Naive thymus-derived CD4-positive, alpha-beta T cell (primary cell): Measurements from ENCODE around the gene NPAS3. TPM values are rescaled to one million over a fixed set of nuclear protein-coding genes. Genes with fewer than 3 reads are reported as not detected.

Experiments
- ATAC-seq: fragments of 150-1000 bp; cut with Tn5 transposase; 2 replicates; pipeline ENCODE4 v1.10.0; 2021; ENCODE audit warnings: mild to moderate bottlenecking, moderate library complexity
- CTCF ChIA-PET: fragments of 350-600 bp; sonication (Branson Sonifier 250); formaldehyde crosslinking; loops from one replicate; lab custom pipeline; 2021; ENCODE audit warnings: antibody characterized with exemption; lab: Charles Lee
- POLR2A ChIA-PET: fragments of 350-600 bp; sonication (Branson Sonifier 250); formaldehyde crosslinking; loops from one replicate; lab custom pipeline; 2021; ENCODE audit warnings: antibody characterized with exemption, inconsistent platforms; lab: Charles Lee
- DNase-seq, 9 donors: peaks; one replicate each; pipeline versions ENCODE4 v3.0.0 to v3.0.0-alpha.2; 2020 to 2022; ENCODE audit warnings: mixed read lengths in 1 of 9
- H3K27ac ChIP-seq: one replicate; pipeline ENCODE4 v1.7.0; 2013; ENCODE audit warnings: mild to moderate bottlenecking, low read depth, low read length, moderate library complexity
- H3K27me3 ChIP-seq, 2 donors: one replicate each; pipeline ENCODE4 v1.7.0; 2013; ENCODE audit warnings: low read length in 2 of 2, mild to moderate bottlenecking in 2 of 2, moderate library complexity in 2 of 2; ENCODE audit not compliant: control insufficient read depth in 2 of 2, insufficient read depth in 2 of 2
- H3K36me3 ChIP-seq, 3 experiments: 1 replicate in 2 of 3; 2 replicates in 1 of 3; pipeline ENCODE4 v1.7.0; 2013; ENCODE audit warnings: low read length in 3 of 3, mild to moderate bottlenecking in 3 of 3, moderate library complexity in 1 of 3; ENCODE audit not compliant: insufficient read depth in 3 of 3, control insufficient read depth in 2 of 3
- H3K4me1 ChIP-seq, 2 donors: one replicate each; pipeline ENCODE4 v1.7.0; 2013; ENCODE audit warnings: low read length in 2 of 2, mild to moderate bottlenecking in 2 of 2, moderate library complexity in 1 of 2; ENCODE audit not compliant: control insufficient read depth in 2 of 2, insufficient read depth in 2 of 2
- H3K4me3 ChIP-seq: 2 replicates; pipeline ENCODE4 v1.7.0; 2013; ENCODE audit warnings: mild to moderate bottlenecking, low read length
- H3K9me3 ChIP-seq, 3 experiments: 1 replicate in 2 of 3; 2 replicates in 1 of 3; pipeline ENCODE4 v1.7.0; 2013; ENCODE audit warnings: low read length in 3 of 3; ENCODE audit not compliant: control insufficient read depth in 2 of 3
- H3K27ac Mint-ChIP-seq, 9 donors: one replicate each; pipeline ENCODE4 v1.8.0; 2020 to 2022; ENCODE audit warnings: mixed read lengths in 9 of 9, mild to moderate bottlenecking in 8 of 9, moderate library complexity in 5 of 9, inconsistent platforms in 2 of 9
- H3K27me3 Mint-ChIP-seq, 5 donors: one replicate each; pipeline ENCODE4 v1.8.0; 2021 to 2022; ENCODE audit warnings: mixed read lengths in 5 of 5, mild to moderate bottlenecking in 1 of 5
- H3K36me3 Mint-ChIP-seq, 5 donors: one replicate each; pipeline ENCODE4 v1.8.0; 2020 to 2022; ENCODE audit warnings: mixed read lengths in 5 of 5, mild to moderate bottlenecking in 3 of 5, inconsistent platforms in 1 of 5
- H3K4me1 Mint-ChIP-seq, 7 donors: one replicate each; pipeline ENCODE4 v1.8.0; 2020 to 2022; ENCODE audit warnings: mixed read lengths in 7 of 7, mild to moderate bottlenecking in 3 of 7, inconsistent platforms in 1 of 7
- H3K4me3 Mint-ChIP-seq, 10 donors: one replicate each; pipeline ENCODE4 v1.8.0; 2020 to 2022; ENCODE audit warnings: mild to moderate bottlenecking in 10 of 10, mixed read lengths in 10 of 10, moderate library complexity in 6 of 10, inconsistent platforms in 2 of 10
- H3K9me3 Mint-ChIP-seq, 11 donors: one replicate each; pipeline ENCODE4 v1.8.0; 2020 to 2022; ENCODE audit warnings: mixed read lengths in 11 of 11, mild to moderate bottlenecking in 4 of 11, inconsistent platforms in 1 of 11, moderate library complexity in 1 of 11
- intact Hi-C, 2 donors: fragments of 100-400 bp; cut with micrococcal nuclease; formaldehyde crosslinking; loops; one replicate each; pipeline ENCODE4 v1.15.1; 2023
- polyA plus RNA-seq, 2 donors: library from polyadenylated mRNA; unstranded; fragments of 300-500 nt; fragmentation: Illumina TruSeq; gene quantifications; one replicate each; pipeline ENCODE4 v1.2.3, GENCODE V29; 2021
- total RNA-seq, 6 experiments: library from RNA in 5 of 6; stranded (reverse) in 5 of 6; gene quantifications; 1 replicate in 5 of 6; 2 replicates in 1 of 6; pipeline ENCODE4 v1.2.3 and lab custom pipeline; 2021 to 2026

Gene NPAS3
- total and polyA plus RNA-seq, 7 experiments from 2014 or later: not detected

- ChIA-PET POLR2A (no interaction called here), CTCF (no interaction called here)
- H3K27me3 Mint-ChIP-seq: no peaks in the 10 kb centered on the region
- Histone ChIP-seq H3K27ac (no peak overlapping the region), H3K4me3 (no peak overlapping the region), H3K36me3 (no peaks in the 10 kb centered on the region), H3K27me3 (no peaks in the 10 kb centered on the region), H3K9me3 (no peaks in the 10 kb centered on the region), H3K4me1 (no peaks in the 10 kb centered on the region)
- H3K9me3 Mint-ChIP-seq: peaks cover 0 to 10% (median 2%) of the 10 kb centered on the region in 11 donors
- no peak for ATAC-seq
- no peak overlapping the region for H3K27ac Mint-ChIP-seq
- intact Hi-C loops: no loop called here
- no peak for DNase-seq
- H3K4me1 Mint-ChIP-seq: no peaks in the 10 kb centered on the region
- no peak overlapping the region for H3K4me3 Mint-ChIP-seq
- H3K36me3 Mint-ChIP-seq: no peaks in the 10 kb centered on the region
Observed at GRCh38 chr14:33510063-33510481, 571.4 kb downstream of the NPAS3 start.

GRCh38 chr14:33510991-33511390 lies 572.3 kb downstream of the NPAS3 start:
- H3K27me3 Mint-ChIP-seq: peaks cover 0 to 4% (median 0%) of the 10 kb centered on the region in 5 donors
- H3K36me3 ChIP-seq: no peaks in the 10 kb centered on the region
- H3K27ac Mint-ChIP-seq: no peak overlapping the region
- no peak for DNase-seq
- POLR2A ChIA-PET: no interaction called here
- H3K9me3 Mint-ChIP-seq: peaks cover 0 to 10% (median 0%) of the 10 kb centered on the region in 11 donors
- CTCF ChIA-PET: no interaction called here
- H3K4me3 ChIP-seq: no peak overlapping the region
- H3K27me3 ChIP-seq: no peaks in the 10 kb centered on the region
- ATAC-seq: no peak
- H3K27ac ChIP-seq: no peak overlapping the region
- intact Hi-C loops: no loop called here
- no peaks in the 10 kb centered on the region for H3K9me3 ChIP-seq
- H3K36me3 Mint-ChIP-seq: no peaks in the 10 kb centered on the region
- no peaks in the 10 kb centered on the region for H3K4me1 Mint-ChIP-seq
- H3K4me1 ChIP-seq: no peaks in the 10 kb centered on the region
- H3K4me3 Mint-ChIP-seq: no peak overlapping the region

GRCh38 chr14:33511851-33512640 lies 573.4 kb downstream of the NPAS3 start:
- Histone ChIP-seq H3K36me3 (no peaks in the 10 kb centered on the region), H3K9me3 (no peaks in the 10 kb centered on the region), H3K27me3 (no peaks in the 10 kb centered on the region), H3K4me3 (no peak overlapping the region), H3K4me1 (no peaks in the 10 kb centered on the region), H3K27ac (no peak overlapping the region)
- no peaks in the 10 kb centered on the region for H3K4me1 Mint-ChIP-seq
- no peaks in the 10 kb centered on the region for H3K36me3 Mint-ChIP-seq
- CTCF ChIA-PET: no interaction called here
- DNase-seq (no peak), ATAC-seq (no peak)
- intact Hi-C loops: no loop called here
- no peak overlapping the region for H3K4me3 Mint-ChIP-seq
- no peak overlapping the region for H3K27ac Mint-ChIP-seq
- peaks cover 0 to 4% (median 0%) of the 10 kb centered on the region in 5 donors for H3K27me3 Mint-ChIP-seq
- POLR2A ChIA-PET: no interaction called here
- peaks cover 0 to 4% (median 0%) of the 10 kb centered on the region in 11 donors for H3K9me3 Mint-ChIP-seq

GRCh38 chr14:33515441-33515840 lies 576.8 kb downstream of the NPAS3 start:
- Histone ChIP-seq H3K27ac (no peak overlapping the region), H3K36me3 (no peaks in the 10 kb centered on the region), H3K4me3 (no peak overlapping the region), H3K27me3 (no peaks in the 10 kb centered on the region), H3K9me3 (no peaks in the 10 kb centered on the region), H3K4me1 (no peaks in the 10 kb centered on the region)
- no peak for DNase-seq
- Mint-ChIP-seq H3K4me1 (no peaks in the 10 kb centered on the region), H3K4me3 (no peak overlapping the region), H3K27me3 (peaks cover 0 to 4% (median 0%) of the 10 kb centered on the region in 5 donors), H3K27ac (no peak overlapping the region), H3K9me3 (peaks cover 0 to 3% (median 0%) of the 10 kb centered on the region in 11 donors), H3K36me3 (no peaks in the 10 kb centered on the region)
- POLR2A ChIA-PET: no interaction called here
- no peak for ATAC-seq
- intact Hi-C loops: no loop called here
- CTCF ChIA-PET: no interaction called here

GRCh38 chr14:33515899-33516298 lies 577.2 kb downstream of the NPAS3 start:
- Histone ChIP-seq H3K27me3 (no peaks in the 10 kb centered on the region), H3K4me3 (no peak overlapping the region), H3K27ac (no peak overlapping the region), H3K4me1 (no peaks in the 10 kb centered on the region), H3K9me3 (no peaks in the 10 kb centered on the region), H3K36me3 (no peaks in the 10 kb centered on the region)
- ChIA-PET POLR2A (no interaction called here), CTCF (no interaction called here)
- intact Hi-C loops: no loop called here
- ATAC-seq: no peak
- Mint-ChIP-seq H3K4me1 (no peaks in the 10 kb centered on the region), H3K27ac (no peak overlapping the region), H3K4me3 (no peak overlapping the region), H3K9me3 (peaks cover 0 to 3% (median 0%) of the 10 kb centered on the region in 11 donors), H3K36me3 (no peaks in the 10 kb centered on the region), H3K27me3 (peaks cover 0 to 4% (median 0%) of the 10 kb centered on the region in 5 donors)
- DNase-seq: no peak

GRCh38 chr14:33516898-33517436 lies 578.3 kb downstream of the NPAS3 start:
- ChIA-PET CTCF (no interaction called here), POLR2A (no interaction called here)
- Mint-ChIP-seq H3K36me3 (no peaks in the 10 kb centered on the region), H3K27ac (no peak overlapping the region), H3K4me1 (no peaks in the 10 kb centered on the region), H3K9me3 (peaks cover 0 to 3% (median 0%) of the 10 kb centered on the region in 11 donors), H3K4me3 (no peak overlapping the region), H3K27me3 (peaks cover 0 to 4% (median 0%) of the 10 kb centered on the region in 5 donors)
- no peak for DNase-seq
- H3K4me1 ChIP-seq: no peaks in the 10 kb centered on the region
- no peak for ATAC-seq
- intact Hi-C loops: no loop called here
- H3K27ac ChIP-seq: no peak overlapping the region
- H3K27me3 ChIP-seq: no peaks in the 10 kb centered on the region
- H3K4me3 ChIP-seq: no peak overlapping the region
- H3K9me3 ChIP-seq: no peaks in the 10 kb centered on the region
- H3K36me3 ChIP-seq: no peaks in the 10 kb centered on the region

GRCh38 chr14:33521192-33521591 lies 582.5 kb downstream of the NPAS3 start:
- Histone ChIP-seq H3K9me3 (no peaks in the 10 kb centered on the region), H3K4me3 (no peak overlapping the region), H3K36me3 (no peaks in the 10 kb centered on the region), H3K4me1 (no peaks in the 10 kb centered on the region), H3K27ac (no peak overlapping the region), H3K27me3 (no peaks in the 10 kb centered on the region)
- CTCF ChIA-PET: no interaction called here
- ATAC-seq (no peak), DNase-seq (no peak)
- intact Hi-C loops: no loop called here
- Mint-ChIP-seq H3K27me3 (peaks cover 0 to 4% (median 0%) of the 10 kb centered on the region in 5 donors), H3K27ac (no peak overlapping the region), H3K9me3 (peaks cover 0 to 4% (median 0%) of the 10 kb centered on the region in 11 donors), H3K36me3 (no peaks in the 10 kb centered on the region), H3K4me3 (no peak overlapping the region), H3K4me1 (no peaks in the 10 kb centered on the region)
- POLR2A ChIA-PET: no interaction called here
